CD1c-positive myeloid dendritic cell (primary cell): ENCODE measurements around the gene PLEKHG3.

ENCODE experiments used
- DNase-seq: peaks from one replicate; pipeline ENCODE4 v3.0.0-alpha.2; 2016; ENCODE audit errors: extremely low spot score

PLEKHG3 gene

DNA sequence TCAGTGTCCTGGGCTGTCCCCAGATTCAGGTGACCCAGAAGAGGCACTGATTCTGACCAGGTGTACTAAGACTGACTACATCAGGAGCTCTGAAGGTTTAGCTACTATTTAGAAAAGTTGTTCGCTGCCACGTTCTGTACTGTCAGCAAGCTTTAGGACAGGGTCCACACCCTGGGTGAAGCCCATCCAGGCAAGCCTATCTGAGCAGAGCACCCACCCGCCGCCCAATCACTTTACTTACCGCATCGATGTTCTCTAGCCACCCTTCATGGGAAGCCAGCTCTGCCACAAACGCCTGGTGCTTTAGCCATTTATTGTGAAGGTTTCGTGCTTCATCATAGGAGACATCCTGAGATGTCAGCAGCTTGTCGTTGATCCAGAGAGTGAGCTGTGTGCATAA is 79.8 kb downstream of the PLEKHG3 start:
- no peak for DNase-seq

DNA sequence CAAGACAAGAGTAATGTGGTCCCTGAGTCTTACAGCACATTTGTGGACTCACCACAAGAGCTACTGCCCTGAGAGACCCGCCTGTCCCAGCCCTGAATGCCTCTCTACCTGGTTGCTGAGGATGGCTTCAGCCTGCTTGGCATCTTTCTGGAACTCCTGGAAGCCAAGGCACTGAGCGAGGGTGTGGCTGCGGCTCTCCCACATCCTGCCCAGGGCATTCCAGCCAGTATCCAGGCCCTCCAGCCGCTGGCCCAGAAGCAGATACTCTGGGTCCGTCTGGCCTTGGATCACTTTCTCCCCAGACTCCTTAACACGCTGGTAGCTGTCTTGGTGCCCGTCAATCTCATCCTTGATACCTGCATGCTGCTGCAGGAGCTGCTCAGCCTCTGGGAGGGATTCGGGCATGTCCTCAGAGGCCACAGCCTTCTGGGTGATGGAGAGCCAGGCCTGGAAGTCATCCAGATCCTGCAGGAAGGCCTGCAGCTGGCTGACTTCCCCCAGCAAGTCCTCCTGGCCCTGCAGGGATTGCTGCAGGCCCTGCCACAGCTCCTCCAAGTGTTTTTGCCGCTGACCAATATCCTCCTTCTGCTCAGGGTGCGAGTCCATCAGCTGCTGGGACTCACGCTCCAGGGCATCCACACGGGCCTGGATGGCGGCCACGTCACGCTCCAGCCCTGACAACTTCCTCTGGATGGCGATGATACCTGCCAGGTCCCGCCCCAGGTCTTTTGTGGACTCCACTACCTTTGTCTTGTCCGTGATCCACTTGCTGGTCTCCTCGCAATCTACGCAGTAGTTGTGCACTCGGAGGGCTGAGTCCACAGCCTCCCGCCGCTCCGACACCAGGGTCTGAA is 82.3 kb downstream of the PLEKHG3 start:
- no peak for DNase-seq

DNA sequence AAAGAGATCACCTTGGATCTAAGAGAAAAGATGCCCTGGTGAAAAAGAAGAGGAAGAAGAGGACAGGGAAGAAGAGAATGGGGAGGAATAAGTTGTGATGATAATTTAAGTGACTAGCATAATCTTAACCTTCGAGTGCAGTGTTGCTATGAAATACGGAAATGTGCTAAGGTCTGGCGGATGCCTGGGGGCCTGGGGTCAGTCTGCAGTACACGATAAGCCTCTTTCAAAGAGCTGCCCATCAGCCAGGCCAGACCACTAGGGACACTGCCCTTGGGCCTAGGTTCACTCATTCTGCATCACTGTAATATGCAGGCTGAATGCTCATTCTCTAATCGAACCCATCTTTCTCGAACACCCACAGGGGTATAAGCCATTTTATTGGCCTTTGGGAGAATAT is 83.4 kb downstream of the PLEKHG3 start:
- no peak for DNase-seq

DNA sequence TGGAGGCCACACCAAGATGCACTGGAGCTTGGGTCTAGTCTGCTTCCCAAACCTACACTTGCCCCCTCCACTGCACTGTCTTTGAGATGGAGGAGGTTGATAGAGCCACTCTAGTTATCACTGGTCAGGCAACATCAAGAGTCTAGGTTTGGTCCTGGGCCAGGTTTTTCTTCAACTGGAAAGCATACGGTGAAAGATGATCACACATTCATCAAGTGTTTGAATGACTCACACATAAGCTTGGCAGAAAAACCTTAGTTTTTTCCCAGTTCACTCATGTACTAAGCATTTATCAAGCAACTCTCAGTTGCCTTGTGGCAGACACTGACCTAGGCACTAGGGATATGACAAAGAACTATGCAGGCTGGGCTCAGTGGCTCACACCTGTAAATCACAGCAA is 84.5 kb downstream of the PLEKHG3 start:
- no peak for DNase-seq

DNA sequence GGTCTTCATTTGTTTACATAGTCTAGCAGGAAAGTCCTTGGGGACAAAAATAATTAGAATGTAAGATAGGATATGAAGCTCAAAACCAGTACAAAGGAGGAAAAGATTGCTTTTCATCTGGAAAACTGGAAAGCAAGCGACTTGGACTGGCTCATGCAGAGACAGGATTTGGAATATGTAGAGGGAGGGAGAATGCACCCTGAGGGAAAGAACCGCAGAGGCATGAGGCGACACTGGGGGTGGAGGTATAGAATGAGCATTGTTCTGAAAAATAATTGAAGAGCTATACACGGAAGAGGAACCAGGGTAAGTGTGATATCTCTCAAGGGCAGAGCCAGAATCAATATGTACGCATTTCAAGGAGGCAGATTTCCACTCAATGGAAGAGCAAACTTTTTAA is 85.5 kb downstream of the PLEKHG3 start:
- no peak for DNase-seq

DNA sequence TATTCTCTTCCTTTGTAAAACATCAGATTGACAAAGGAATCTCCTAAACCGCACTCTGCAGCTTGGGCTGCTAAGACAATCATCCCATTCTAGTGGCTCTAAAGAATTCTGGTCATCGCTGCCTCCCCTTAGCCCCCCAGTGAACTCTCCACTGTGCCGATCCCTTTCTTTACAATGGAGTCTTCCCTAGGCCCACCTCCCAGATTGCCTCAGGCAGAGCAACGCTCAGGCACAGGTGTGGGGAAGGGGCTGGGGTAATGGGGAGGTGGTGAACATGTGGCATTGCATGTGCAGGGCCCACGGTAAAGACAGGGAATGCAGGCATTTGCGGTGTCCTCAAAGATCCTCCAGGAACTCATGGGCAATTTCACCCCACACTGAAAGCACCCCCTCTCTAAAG is 86.3 kb downstream of the PLEKHG3 start:
- no peak for DNase-seq

DNA sequence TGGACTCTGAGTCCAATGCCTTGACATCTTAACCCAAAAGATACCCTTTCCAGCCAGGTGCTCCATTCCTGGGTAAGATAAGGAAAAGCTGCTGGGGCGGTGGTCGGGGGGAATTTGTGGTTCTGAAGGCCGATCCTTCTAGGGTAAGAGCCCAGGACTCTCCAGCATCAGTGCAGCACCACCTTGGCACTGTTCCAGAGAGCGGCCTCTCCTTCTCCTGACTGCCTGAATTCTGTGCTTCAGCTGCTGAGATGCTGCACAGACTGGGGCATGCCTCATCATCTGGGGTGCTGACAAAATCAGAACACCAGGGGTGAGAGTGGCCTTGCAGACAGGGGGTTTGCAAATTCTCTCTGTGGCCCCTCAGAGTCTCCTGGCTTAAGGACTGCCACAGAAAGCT is 88.0 kb downstream of the PLEKHG3 start:
- no peak for DNase-seq

DNA sequence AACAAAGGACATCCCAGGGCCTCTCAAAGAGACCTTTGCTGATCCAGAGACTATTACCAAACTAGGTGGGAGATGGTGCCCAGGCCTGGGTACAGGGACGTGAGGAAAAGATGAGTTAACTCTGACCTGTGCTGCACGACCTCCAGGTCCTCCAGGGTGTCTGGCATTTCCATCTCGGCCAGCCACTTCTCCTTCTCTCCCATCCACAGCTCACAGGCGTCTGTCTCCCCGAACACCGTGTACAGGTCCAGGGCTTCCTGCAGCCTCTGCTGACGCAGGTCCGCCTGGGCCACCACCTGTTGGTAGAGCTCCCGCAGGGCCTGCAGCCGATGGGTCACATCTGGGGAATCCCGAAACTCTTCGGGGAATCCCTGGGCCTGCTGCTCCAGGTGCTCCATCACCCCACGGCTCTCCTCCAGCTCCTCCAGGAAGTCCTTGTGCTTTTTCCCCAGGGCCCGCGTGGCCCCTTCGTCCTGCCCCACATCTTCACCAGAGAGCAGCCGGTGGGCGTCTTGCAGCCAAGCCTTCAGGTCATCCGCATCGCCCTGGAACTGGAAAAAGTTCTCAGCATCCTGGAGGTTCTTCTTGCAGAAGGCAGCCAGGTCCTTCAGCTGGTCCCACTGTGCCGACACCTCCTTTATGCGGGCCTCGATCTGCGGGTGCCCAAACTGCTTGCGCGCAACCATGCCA is 88.8 kb downstream of the PLEKHG3 start:
- no peak for DNase-seq

DNA sequence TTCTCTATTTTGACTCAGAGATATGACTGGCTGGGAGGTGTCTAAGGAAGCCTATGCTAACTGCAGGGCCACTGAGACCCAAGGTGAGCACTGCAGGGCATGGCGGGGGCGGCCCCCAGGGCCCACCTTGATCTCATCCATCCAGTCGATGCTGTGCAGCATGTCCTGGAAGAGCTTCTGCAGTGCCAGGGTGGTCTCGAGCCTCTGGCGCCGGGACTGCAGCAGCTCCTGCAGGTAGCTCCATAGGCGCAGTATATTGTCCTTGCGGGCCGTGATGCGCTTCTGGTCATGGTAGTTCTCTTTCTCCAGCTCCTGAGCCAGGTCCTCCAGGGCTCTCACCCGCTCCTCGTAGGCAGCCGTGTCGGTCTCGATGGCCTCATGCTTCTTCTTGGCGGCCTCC is 91.0 kb downstream of the PLEKHG3 start:
- DNase-seq, result no peak

DNA sequence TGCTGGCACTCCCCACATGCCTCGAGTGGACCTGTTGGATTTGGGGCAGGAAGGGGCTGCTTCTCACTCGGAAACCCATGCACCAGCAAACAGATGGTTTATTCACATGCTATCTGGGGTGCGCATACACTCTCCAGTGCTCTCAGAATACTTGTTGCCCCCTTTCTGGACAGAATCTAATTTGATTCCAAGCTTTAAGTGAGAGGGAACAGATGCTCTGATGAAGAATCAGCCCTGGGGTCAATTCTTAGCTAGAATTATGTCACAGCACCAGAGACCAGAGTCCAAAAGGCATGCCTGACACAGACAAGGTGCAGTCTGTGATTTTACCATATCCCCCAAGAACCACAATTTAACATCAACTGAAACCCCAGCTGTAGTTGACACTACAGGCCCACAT is 91.7 kb downstream of the PLEKHG3 start:
- DNase-seq, result no peak

DNA sequence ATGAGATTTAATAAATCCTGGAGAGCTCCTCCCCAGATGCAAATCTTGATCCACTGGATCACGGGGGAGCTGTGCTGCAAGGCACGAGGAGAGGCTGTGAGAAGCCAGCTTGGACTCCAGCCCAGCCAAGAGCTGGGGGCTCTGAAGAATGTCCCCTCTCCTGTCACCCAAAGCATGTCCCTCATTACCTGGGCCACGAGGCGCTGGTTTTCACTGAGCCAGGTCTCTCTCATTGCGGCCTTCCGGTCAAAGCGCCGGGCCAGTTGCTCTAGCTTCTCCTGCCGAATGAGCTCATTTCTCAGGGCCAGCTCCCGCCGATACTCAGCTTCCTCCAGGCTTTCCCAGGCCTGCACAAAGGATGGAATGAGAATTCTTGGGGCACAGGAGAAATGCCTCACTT is 92.1 kb downstream of the PLEKHG3 start:
- no peak for DNase-seq

DNA sequence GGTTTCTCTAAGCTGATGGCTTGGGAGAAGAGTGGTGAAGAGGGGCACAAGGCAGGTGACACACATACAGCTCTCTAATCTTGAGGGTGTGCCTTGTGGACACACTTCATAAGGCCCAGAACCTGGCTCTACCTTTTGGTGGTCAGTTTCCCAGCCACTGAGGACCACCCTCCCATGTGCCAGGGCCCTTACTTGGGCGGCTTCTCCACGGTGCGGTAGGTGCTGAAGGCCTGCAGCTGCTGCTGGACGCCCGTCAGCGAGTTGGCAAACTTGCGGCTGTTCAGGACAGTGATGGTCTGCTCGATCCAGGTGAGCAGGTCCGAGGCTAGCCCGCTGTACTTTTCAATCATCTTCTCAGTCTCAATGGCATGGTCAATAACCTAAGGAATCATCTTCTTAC is 95.3 kb downstream of the PLEKHG3 start:
- no peak for DNase-seq
